RCC 7860 (cell line): Measurements from ENCODE around the gene DBN1.
"Not testable (repeated sequence)": the region's sequence is repeated elsewhere in the genome, so short reads cannot be mapped to it uniquely, and the experiment has no call there.

Source experiments
- DNase-seq: peaks from one replicate; pipeline ENCODE4 v3.0.0-alpha.2; 2015; ENCODE audit warnings: low spot score
- FAIRE-seq: peaks from 2 replicates; lab custom pipeline; 2012; peaks lifted over from hg19 to GRCh38; lab: Jason Lieb, UNC

The DBN1 gene

DNA sequence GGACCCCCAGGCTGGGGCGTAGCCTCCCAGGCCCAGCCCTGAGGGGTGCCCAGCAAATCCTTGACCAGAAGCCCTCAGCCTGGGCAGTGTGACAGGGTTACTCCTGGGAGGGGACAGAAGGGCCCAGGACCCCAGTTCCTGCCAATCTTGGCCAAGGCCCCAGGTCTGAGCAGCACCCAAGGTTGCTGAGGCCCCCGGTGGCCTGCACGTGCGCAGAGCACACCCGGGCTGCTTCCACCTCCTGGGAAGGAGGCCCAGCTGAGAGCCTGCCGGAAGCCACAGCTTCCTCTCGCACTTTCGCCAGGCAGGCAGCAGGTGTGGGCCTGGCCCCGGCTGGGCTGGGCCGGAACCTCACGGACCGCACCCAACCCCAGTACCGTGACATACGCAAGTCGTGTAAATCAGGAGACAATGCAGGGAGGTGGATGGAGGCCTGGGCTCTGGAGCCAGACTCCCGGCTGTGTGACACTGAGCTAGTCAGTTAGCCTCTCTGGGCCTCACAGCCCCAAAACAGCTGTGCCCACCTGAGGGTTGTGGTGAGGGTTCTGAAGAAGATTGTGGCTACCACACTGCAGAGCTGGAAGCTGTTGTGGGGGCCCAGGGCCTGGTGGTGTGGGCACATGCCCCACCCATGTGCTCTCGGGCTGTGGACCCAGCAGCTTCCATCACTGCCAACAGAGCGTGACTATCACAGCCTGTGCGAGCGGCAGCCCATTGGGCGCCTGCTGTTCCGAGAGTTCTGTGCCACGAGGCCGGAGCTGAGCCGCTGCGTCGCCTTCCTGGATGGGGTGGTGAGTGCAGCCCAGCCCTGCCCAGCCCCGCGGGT, 41.9 kb downstream of the DBN1 start:
- FAIRE-seq (no peak), DNase-seq (no peak)

DNA sequence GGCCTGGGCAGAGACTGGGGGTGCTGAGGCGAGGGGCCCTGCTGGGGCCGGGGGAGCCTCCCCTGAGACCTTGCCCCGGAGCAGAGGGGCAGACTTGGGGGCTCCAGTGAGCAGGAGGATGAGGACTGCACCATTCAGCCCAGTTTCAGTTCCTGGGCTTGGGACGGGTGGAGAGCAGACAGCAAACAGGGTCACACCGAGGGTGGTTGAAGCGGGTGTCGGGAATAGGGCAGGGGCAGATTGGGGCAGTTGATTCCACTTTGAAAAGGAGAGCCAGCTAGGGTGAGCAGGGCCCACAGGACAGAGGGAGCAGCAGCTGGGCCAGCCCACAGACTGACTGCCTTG, 42.5 kb downstream of the DBN1 start:
- FAIRE-seq = no peak
- no peak for DNase-seq

DNA sequence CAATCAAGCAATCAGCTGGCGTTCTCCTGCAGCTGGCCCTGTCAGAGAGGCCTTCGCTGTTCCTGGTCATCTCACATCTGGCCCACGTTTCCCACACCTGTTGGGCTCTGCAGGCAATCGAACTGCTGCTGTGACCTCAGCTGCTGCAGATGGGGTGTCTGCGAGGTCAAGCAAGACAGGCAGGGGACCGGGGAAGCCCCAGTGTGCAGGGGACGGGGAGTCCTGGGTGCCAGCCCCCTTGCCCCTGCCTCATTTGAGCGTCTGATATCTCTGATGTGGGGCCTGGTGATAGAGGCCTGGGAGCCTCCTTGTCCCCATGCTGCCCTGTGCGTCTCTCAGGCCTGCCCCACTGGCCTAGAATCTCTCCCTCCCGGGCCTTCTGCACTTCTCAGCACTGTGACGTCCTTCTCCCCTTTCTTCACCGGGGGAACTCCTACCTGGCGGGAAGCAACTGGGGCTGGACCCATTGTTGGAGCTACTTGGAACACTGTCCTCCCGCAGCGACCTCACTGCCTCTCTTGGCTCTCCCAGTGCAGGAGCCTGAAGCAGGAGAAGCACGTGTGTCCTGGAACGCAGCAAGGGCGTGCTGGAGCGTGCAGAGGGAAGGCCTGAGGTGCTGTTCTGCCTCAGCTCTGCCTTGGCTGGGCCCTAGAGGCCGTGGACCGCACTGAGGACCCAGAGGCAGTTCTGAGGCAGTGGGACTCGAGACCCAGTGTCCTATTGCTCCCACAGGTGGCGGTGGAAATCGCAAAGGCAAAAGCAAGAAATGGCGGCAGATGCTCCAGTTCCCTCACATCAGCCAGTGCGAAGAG, 43.1 kb downstream of the DBN1 start:
- DNase-seq (no peak), FAIRE-seq (no peak)

DNA sequence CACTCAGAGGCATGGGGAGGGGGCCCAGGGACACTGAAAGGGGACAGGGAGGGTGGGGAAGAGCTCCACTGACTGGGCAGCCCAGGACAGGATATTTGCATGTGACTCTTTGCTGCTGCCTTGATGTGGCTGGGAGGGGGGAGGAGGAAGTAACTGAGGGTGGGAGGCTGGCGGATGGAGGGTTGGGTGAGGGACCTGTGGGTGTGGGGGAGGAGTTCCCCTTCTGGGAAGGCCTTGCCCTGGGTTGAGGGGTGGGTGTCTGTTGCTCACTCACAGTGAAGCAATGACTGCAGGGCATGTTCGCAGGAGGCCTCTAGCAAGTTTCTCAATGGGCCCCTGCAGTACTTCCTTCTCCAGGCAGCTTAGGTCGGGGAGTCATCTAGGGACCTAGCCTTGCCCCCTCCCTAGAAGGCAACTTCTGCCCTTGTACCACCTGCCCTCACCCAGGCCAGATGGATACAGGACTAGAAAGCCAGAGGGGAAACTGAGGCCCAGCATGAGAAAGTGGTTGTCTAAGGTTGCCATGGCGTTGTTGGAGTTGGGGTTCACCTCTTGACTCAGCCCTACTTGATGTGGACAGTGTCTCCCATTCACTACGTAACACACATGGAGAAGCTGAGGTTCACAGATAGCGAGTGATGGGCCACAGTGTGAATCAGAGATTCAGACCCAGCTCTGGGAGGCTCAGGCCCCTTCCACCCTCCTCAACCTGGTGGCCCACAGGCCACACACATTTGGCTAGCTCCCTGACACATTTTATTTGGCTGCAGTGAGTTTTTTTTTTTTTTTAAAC, 44.0 kb downstream of the DBN1 start:
- DNase-seq = no peak
- FAIRE-seq = no peak

DNA sequence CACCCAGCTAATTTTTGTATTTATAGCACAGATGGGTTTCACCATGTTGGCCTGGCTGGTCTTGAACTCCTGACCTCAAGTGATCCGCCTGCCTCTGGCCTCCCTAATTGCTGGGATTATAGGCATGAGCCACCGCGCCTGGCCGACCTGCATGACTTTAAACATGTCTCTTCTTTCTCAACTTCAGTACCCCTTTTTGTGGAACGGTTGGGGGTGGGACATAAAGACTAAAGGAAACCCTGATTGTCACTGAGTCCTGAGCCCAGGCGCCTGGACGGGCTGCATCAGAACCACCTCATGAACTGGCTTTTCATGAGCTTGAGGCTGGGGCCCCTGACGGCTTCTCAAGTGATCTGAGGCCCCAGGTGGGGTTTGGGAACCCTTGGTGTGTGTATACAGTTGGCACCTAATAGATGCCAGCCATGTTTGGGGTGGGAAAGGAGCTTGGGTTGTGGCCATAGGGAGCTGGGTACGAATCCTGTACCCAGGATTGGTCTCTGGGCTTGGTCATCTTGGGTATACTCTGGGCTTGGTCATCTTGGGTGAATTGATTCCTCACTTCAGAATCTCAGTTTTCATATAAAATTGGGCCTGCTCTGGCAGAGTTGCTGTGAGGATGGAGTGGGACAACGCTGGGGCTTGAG, 44.7 kb downstream of the DBN1 start:
- DNase-seq (no peak), FAIRE-seq (no peak)

DNA sequence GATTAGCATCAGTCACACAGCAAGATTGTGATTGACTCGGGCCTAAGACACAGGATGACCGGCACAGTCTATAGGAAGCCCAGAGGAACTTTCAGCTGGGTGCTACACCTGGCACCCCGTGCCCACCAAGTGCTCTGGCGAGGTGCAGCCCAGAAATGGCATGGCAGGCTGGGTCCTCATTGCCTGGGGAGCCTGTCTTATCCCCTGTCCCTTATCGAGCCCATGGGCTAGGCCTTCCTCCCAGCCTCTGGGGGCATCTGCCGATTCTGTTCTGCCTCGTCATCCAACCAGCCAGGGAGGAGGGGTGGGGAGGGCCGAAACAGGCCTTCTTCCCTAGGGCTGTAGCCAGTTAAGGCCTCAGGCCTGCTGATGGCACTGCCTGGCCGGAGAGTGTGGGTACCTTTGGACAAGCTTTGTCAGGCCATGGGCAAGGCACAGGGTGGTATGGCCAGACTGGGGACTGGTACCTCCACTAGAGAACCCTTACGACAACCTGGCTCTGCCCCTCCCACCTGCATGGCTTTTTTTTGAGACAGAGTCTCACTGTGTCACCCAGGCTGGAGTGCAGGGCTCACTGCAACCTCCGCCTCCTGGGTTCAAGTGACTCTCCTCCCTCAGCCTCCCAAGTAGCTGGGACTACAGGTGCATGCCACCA, 45.4 kb downstream of the DBN1 start:
- no peak for DNase-seq

DNA sequence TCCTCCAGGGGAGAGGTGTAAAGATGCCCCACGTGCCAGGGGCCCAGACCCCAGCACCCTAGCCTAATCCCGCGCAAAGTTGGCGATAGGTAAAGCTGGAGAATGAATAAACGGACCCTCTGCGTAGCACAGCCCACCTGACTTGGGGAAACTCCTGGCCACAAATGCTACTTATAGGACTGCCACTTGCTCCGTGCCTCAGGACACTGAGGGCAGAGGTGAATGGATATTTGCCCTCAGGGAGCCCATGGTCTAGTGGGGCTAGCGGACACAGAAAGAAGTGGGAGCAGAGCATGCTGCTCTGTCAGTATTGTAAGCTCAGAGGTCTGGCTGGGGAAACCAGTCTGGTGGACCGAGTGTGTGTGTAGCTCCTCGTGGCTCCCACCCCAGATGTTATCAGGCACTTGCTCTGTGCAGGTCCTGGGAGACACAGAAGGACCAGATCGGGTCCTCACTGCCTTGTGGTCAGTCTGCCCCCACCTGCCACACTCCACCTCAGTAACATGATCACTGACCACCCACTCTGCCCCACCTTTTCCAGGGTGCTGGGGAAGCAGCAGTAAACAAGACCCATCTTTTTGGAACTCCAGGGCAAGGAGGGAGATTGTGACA, 46.1 kb downstream of the DBN1 start:
- DNase-seq (no peak), FAIRE-seq (no peak)

More for the DNA sequence above, 45.4 kb downstream of the DBN1 start:
- no peak for FAIRE-seq

DNA sequence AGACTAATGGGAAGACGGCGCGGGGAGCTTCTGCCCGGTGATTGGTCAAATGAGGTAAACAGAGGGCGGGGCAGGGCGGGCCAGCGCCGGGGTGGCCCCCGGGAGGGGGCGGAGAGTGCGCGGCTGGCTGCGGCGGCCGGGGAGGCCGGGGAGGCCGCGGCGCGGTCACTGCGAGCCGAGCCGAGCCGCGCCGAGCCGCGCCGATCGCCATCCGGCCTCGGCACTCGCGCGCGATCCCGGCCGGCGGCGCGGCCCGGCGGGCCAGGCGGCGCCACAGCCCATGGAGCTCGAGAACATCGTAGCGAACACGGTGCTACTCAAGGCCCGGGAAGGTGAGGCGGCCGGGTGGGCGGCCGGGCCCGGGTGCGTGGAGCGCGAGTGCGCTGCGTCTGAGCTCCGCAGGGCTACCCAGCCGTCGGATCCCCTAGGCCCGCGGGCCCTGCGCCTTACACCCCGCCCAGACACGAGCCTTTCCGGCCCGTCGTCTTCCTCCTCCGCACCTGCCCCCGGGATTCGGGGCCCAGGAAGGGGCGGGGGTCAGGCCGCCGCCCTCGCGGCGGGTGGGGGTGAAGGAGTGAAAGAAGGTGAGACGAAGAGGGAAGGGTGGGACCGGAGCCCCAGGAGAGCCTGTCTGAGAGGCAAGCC, 46.7 kb downstream of the DBN1 start, which contains the start of gene GRK6:
Gene GRK6, plus strand, starts transcription at position 111 of the 645 bp plus-strand sequence. Its CDS starts 170 bp downstream, at position 281.
- DNase-seq (no peak), FAIRE-seq (no peak)

DNA sequence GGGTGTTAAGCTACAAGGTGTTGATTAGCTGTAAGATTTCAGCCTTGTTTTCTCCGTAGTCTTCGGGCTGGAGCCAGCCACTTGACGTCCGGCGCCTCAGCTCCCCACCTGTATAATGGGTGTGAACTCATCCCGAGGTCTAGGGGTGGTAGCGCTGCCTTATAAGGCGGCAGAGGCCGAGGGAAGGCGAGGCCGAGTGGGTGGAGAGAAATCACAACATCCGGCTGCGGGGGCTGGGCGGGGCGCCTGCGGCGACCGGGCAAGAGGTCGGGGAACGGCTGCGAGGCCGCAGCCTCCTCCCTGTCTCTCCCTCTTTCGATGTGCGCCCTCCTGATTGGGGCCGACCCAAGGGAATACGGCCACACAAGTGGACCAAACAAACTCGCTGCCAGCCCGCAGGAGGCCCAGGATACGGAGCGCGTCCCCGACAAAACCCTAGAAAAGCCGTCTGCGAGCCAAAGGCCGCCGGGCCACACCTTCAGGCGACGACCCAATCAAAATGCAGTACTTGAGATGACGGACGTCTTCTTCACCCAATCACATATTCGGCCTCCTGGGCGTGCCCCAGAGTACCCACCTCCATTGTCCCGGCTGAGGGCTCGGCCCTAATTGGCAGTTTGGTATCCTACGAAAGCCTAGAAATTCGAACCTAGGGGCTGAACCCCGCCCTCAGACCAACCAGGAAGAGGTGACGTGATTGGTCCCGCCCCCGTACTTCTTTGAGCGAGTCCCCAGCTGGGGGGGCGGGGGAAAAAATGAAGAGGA, 47.5 kb downstream of the DBN1 start:
- DNase-seq (peak; percentile 100), FAIRE-seq (peak; percentile 95)

DNA sequence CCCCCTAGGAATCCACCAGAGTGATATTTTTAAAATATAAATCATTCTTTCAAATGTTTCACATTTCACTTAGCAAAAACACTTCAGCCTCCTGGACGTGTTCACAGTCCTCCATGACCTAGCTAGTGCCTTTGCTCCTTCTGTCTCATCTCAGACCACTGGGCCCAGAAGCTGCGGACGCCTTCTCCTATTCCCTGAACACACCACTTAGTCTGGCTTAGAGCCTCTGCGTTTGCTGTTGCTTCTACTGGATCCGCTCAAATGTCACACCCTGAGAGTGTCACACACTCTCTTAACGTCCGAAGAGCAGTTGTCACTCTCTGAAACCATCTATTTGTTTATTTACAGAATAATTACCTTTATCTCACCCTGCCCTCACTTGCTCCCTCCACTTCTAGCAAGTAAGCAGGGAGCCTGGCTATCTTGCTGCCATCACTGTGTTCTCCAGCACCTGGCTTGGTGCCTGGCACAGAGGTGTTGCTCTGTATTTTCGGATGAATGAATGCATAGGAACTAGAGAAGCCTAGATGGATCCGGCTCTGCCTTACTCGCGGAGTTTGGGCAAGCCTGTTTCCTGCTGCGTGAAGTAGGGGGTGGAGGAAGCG, 48.1 kb downstream of the DBN1 start:
- FAIRE-seq = no peak
- no peak for DNase-seq

DNA sequence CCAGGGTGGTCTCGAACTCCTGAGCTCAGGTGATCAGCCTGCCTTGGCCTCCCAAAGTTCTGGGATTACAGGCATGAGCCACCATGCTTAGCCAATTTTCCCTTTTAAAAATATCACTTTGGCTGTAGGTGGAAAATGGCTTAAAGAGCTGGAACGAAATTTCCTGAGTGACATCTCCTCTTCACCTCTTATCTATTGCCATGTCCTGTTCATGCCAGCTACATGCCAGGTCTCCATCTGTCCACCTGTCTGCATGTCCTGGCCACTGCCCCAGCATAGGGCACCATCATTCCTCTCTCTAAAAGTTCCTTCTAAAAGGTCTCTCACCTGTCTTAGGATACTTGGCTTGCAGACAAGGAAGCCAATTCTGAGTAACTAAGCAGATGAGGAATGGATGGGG, 49.8 kb downstream of the DBN1 start:
- FAIRE-seq = no peak
- DNase-seq = no peak

DNA sequence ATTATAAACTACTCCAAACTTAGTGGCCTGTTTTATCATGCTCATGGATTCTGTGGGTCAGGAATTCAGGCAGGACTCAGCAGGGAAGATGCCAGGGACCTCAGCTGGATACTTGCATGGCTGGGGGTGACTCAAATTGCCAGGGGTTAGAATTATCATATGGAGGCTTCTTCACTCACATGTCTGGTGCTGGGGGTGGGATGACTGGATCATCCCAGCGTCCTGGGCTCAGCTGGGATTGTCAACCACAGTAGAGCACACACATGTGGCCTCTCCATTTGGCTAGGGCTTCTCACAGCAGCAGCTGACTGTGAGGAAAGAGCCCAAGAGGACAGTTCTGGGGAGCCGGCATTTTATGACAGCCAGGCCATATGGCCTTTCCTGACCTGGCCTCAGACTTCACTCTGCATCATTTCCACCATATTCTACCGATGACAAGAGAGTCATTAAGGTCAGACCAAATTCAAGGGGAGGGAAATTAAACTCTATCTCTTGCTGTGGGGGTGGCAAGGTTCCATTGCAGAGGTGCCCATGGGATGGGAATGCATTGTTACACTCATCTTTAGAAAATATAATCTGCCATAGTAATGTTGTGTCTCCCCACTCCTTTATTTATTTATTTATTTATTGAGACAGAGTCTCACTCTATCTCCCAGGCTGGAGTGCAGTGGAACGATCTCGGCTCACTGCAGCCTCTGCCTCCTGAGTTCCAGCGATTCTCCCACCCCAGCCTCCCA, 52.2 kb downstream of the DBN1 start:
- FAIRE-seq (no peak), DNase-seq (no peak)

DNA sequence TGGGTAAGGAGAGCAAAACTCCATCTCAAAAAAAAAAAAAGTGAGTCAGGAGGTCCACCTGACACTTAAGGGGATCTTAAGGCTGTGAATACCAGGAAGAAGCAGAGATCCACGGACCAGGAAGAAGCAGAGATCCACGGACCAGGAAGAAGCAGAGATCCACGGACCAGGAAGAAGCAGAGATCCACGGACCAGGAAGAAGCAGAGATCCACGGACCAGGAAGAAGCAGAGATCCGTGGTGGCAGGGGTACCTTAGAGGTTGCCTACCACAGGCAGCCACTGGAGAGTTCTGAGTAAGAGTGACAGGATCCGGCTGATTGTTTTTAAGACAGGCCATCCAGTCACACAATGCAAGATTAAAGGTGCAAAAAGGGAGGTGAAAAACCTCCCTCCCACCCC, 53.0 kb downstream of the DBN1 start:
- not testable (repeated sequence) for DNase-seq, FAIRE-seq

DNA sequence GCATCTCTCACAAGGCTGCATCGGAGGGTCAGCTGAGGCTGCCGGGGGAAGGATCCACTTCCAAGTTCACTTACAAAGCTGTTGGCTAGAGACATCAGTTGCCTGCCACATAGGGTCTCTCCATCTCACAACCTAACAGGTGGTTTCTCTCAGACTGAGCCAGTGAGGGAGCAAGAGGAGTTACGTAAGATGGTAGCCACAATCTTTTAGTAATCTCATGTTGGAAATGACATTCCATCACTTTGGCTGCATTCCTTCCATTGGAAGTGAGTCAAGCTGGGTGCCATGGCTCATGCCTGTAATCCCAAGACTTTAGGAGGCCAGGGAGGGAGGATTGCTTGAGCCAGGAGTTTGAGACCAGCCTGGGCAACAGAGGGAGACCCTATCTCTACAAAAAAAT, 54.4 kb downstream of the DBN1 start:
- no peak for DNase-seq
- FAIRE-seq = no peak

DNA sequence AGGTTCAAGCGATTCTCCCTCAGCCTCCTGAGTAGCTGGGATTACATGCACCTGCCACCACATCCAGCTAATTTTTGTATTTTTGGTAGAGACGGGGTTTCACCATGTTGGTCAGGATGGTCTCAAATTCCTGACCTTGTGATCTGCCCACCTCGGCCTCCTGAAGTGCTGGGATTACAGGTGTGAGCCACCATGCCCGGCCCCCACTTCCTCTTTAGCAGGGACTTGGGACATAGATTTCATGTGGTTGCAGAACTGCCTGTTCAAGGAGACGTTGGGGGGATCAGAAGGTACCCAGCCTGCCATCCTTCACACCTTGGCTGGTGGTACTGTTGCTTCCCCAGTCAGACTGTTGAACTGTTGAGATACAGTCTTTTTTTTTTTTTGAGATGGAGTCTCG, 56.4 kb downstream of the DBN1 start:
- not testable (repeated sequence) for FAIRE-seq, DNase-seq

DNA sequence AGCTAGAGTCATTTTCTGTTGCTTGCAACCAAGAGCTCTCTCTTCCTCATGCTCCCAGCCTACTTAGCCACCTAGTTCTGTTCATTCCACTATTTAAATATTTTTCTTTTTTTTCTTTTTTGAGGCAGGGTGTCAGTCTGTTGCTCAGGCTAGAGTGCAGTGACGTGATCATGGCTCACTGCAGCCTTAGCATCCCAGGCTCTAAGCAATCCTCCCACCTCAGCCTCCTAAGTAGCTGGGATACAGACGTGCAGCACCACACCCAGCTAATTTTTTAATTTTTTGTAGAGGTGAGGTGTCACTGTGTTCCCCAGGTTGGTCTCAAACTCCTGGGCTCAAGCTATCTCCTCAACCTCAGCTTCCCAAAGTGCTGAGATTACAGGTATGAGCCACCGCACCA, 59.0 kb downstream of the DBN1 start:
- DNase-seq (no peak), FAIRE-seq (no peak)

DNA sequence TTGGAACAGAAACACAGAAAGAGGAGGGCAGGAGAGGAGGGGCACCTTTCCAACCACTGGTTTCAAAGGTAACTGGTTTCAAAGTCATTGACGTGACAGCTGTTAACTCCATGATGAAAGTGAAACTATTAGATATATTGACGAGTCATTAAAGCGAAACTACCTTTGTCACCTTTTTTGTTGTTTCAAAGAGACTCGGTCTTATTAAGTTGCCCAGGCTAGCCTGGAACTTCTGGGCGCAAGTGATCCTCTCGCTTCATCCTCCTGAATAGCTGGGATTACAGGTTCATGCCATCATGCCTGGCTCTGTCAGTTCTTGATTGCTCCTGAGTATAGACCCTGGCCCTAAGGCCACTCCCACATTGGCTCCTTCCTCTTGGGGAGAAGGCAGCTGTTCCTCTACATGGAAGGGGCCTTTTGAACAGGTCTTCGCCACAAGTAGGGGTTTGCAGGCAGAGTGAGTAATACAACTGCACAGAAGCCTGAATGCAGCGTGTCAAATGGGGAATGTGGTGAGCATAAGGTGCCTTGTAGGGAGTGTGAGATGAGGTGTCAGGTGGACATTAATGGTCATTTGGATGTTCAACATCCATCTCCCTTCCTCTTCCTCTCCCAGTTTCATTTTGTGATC, 60.7 kb downstream of the DBN1 start:
- DNase-seq (no peak), FAIRE-seq (no peak)
